Fibroblast of mammary gland (primary cell): ENCODE measurements around the gene PHLDB2.

Source experiments
- DNase-seq: peaks from one replicate; pipeline ENCODE4 v3.0.0-alpha.2; 2010; ENCODE audit warnings: low read depth
- H3K4me3 ChIP-seq: 2 replicates; pipeline ENCODE4 v1.5.1; 2011; ENCODE audit warnings: low read depth, mild to moderate bottlenecking, low read length, moderate library complexity; ENCODE audit not compliant: control insufficient read depth
- TF ChIP-seq, protein P1 (sequence below): conservative IDR thresholded peaks from 2 replicates; pipeline ENCODE4 v1.5.1; 2011; ENCODE audit warnings: low read depth, low read length, inconsistent platforms; ENCODE audit not compliant: control insufficient read depth, insufficient read depth

PHLDB2 gene

DNA sequence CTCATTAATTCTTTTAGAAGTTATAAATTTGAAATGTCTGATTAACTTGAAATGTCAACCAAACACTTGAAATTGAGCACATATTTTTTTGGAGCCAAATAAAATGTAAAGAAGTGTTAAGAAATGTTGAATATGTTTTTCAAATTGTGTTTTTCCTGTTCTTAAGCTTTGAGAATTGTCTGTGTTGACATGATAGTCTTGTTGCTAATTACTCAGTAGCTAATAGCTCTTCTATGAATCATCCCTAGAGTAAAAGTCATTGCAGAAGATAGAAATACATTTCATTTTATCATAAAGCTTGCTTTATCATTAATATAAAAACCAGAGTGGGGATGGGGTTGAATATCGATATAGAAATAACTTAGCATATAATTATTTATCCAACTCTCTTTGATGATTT, 77.9 kb downstream of the PHLDB2 start:
- H3K4me3 ChIP-seq = no peak overlapping the region

DNA sequence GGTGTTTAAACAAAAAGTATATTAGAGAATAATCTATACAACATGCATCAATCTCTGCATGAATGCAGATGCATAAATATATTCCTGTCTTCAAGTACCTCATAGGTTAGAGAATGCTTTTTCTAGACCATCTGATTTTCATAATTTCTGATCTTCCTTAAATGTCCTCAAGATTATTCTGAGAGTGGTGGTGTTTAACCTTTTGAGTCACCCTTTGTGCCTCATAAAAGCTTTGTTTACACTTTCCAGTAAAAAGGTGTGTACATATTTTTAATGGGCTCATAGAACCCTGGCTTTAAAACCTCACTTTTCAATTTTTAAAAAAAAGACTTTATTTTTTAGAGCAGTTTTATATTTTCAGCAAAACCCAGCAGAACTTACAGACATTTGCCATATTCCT, 78.8 kb downstream of the PHLDB2 start:
- DNase-seq = no peak
- no peak overlapping the region for H3K4me3 ChIP-seq
- TF ChIP-seq, protein P1, sequence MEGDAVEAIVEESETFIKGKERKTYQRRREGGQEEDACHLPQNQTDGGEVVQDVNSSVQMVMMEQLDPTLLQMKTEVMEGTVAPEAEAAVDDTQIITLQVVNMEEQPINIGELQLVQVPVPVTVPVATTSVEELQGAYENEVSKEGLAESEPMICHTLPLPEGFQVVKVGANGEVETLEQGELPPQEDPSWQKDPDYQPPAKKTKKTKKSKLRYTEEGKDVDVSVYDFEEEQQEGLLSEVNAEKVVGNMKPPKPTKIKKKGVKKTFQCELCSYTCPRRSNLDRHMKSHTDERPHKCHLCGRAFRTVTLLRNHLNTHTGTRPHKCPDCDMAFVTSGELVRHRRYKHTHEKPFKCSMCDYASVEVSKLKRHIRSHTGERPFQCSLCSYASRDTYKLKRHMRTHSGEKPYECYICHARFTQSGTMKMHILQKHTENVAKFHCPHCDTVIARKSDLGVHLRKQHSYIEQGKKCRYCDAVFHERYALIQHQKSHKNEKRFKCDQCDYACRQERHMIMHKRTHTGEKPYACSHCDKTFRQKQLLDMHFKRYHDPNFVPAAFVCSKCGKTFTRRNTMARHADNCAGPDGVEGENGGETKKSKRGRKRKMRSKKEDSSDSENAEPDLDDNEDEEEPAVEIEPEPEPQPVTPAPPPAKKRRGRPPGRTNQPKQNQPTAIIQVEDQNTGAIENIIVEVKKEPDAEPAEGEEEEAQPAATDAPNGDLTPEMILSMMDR = no peak

More for the DNA sequence above, 77.9 kb downstream of the PHLDB2 start:
- peak; percentile 49 for DNase-seq
- TF ChIP-seq, protein P1 = no peak

DNA sequence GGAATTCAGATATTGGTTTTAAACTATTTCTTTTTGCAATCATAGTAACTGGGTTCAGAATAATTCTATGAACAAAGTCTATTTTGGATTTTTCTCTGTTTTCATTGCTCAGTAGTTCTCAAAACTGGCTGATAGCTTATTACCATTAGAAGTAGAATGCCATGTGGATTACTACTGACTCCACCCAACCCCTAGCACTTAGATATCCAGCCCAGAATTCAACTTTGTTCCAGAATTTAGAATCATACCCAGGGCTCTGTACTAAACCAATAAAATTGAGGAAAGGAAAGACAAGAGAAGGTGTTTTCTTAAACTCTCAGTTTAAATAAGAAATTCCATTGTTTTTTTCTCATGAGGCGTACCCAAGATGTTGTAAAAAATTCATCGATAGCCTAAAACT, 80.8 kb downstream of the PHLDB2 start:
- no peak overlapping the region for H3K4me3 ChIP-seq
- DNase-seq = no peak
- TF ChIP-seq, protein P1 = no peak

DNA sequence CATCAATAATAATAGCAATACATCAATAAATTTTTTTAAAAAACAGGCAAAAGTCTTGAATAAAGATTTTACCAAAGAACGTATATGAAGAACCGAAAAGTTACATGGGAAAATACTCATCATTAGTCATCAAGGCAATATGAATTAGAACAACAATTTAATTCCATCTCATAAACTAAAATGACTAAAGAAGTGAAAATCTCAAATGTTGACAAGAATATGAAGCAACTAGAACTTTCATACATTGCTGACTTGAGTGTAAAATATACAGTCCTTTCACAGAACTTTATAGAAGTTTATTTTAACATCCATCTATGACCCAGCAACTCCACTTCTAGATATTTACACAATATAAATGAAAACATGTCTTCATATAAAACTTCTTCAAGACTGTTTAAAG, 84.5 kb downstream of the PHLDB2 start:
- TF ChIP-seq, protein P1 = no peak
- peak; percentile 42 for DNase-seq
- no peak overlapping the region for H3K4me3 ChIP-seq

DNA sequence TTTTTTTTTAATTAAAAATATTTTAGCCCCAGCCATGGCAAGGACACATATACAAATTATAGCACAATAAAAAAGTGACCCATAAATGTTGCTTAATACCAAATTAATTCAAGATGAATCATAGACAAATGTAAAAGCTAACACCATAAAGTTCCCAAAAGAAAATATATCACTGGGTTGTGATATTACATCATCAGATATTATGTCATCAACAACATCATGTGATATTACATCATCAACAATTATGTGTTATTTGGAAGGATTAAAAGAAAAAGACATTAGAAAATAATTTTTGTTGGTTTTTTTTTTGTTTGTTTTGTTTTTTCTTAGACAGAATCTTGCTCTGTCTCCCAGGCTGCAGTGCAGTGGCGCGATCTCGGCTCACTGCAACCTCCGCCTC, 85.3 kb downstream of the PHLDB2 start:
- no peak overlapping the region for H3K4me3 ChIP-seq
- TF ChIP-seq, protein P1 = no peak
- peak; percentile 40 for DNase-seq

DNA sequence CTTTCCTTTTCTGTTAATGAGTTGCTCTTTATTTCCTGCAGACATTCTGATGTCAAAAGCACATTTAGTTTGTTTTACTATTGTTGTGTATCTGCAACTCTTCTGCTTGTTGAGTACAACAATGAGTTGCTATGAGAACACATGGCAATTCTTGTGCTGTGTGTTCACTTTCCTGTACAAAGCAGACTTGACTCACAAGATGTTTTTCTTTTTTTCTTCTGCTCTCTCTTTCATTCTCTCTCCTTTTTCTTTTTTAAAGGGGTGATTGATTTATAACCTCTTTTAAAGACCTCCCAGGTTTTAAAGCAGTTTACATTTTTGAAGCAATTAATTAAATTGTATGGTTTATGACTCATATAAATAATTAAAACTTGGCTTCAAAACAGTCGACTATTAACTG, 88.2 kb downstream of the PHLDB2 start:
- TF ChIP-seq, protein P1 = no peak
- peak; percentile 61 for DNase-seq
- H3K4me3 ChIP-seq = no peak overlapping the region

DNA sequence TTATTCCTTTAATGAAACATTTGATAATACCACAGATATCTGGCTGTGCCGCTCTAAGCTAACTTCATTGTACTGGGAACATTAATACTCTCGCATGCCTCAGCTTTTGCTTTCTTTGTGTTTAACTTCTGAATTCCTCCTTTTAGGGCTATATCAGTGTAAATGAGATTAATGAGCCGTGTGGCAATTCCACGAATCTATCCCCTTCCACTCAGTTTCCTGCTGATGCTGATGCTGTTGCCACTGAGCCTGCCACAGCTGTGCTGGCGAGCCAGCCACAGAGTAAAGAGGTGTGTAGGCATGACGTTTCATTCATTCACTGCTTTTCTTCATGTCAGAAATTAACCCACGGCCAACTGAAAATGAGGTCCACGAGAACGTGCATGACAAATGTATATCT, 89.7 kb downstream of the PHLDB2 start:
- no peak overlapping the region for H3K4me3 ChIP-seq
- no peak for DNase-seq
- TF ChIP-seq, protein P1 = no peak
